GM21381 (cell line): Measurements from ENCODE around the gene TOGARAM2.

Experiments used
- ATAC-seq: cut with Tn5 transposase; IDR thresholded peaks from one replicate; pipeline ENCODE4 v1.9.1; 2021; ENCODE audit warnings: mild to moderate bottlenecking, moderate library complexity; ENCODE audit not compliant: unreplicated experiment

TOGARAM2 gene

GRCh38 chr2:28981016-28981441, at the start of gene TOGARAM2:
Gene TOGARAM2 (plus strand): TSS chr2:28981298. CDS start chr2:28994835, 13,537 bp downstream.
- no peak for ATAC-seq

GRCh38 chr2:28934769-28935168, 46.3 kb upstream of the TOGARAM2 start:
- ATAC-seq: no peak

GRCh38 chr2:28941008-28941407, 40.1 kb upstream of the TOGARAM2 start:
- no peak for ATAC-seq

DNA sequence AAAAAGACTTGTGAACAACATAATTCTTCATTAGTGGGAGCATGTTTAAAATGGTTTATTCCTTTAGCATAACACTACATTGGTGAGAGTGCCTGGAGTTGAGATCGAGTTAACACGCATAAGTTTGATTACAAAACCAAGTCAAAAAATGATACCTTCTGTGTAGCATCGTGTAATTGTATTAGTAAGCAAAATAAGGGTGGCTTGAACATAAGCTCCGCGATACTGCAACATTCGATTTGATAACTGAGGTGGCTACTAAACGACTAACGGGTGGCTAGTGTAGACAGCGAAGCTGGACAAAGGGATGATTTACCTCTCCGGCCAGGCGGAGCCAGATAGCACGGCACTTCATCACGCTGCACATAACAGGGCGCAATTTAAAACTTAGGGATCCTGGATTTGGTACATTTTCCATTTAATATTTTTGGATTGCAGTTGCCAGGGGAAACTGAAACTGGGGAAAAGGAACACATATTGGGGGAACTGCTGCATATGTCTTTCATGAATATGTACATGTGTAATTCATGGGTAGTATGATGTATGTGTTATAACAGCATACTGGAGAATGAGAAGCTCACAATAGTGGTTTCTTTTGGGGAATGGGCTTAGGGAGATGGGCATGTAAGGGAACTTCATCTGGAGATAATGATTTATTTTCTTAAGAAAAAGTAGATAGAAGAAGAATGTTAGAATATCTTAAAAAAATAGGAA, 36.4 kb upstream of the TOGARAM2 start:
- ATAC-seq: no peak

DNA sequence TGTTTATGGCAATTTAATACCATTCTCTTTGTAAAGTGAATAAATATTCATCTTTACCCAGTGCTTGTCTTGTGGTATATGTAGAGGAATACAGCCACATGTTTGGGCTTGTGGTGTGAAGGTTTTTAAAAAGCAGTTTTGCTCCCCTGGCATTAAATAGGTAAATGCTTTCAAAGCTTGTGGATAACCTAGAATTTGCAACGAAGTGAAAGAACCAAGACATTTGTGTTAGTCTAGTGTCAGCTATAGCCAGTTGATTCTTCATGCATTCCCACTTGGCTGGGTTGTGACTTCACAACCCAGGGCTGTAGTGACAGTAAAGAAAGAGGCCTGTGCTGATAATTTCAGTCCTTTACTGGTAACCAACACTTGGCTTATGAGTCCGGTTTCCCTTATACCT, 32.9 kb upstream of the TOGARAM2 start:
- ATAC-seq: no peak

DNA sequence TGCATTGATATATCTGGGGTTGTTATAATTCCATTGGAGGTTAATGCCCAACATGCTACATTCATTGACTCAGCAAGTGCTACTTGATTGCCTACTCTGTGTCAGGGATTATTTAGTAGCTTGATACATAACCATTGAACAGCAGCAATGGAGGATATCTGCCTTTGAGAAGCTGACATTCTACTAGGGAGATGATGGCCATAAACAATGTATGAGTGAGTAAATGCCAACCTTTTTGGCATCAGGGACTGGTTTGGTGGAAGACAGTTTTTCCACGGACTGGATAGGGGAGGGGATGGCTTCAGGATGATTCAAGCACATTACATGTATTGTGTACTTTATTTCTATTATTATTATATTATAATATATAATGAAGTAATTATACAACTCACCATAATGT, 31.9 kb upstream of the TOGARAM2 start:
- no peak for ATAC-seq

DNA sequence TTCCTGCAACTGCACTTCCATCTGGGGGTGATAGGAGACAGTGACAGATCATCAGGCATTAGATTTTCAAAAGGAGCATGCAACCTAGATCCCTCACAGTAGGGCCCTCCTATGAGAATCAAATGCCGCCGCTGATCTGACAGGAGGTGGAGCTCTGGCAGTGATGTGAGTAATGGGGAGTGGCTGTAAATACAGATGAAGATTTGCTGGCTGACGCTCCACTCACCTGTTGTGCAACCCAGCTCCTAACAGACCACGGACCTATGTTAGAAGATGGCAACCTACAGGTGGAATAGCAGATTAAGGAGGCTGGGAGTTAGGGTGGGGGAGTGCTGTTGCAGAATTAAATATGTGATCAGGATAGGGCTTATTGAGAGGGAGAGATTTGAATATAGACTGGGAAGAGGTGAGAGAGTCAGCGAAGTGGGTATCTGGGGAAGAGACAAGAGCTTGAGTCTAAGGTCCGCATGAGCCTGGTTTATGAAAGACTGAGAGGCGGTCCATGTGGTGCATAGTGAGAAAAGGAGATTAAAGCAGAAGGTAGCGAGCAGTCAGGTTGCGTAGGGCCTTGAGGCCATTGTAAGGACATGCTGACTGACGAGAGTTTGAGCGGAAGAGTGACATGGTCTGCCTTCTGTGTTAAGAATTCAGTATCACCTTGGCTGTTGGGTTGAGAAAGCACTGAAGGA, 31.3 kb upstream of the TOGARAM2 start:
- no peak for ATAC-seq

DNA sequence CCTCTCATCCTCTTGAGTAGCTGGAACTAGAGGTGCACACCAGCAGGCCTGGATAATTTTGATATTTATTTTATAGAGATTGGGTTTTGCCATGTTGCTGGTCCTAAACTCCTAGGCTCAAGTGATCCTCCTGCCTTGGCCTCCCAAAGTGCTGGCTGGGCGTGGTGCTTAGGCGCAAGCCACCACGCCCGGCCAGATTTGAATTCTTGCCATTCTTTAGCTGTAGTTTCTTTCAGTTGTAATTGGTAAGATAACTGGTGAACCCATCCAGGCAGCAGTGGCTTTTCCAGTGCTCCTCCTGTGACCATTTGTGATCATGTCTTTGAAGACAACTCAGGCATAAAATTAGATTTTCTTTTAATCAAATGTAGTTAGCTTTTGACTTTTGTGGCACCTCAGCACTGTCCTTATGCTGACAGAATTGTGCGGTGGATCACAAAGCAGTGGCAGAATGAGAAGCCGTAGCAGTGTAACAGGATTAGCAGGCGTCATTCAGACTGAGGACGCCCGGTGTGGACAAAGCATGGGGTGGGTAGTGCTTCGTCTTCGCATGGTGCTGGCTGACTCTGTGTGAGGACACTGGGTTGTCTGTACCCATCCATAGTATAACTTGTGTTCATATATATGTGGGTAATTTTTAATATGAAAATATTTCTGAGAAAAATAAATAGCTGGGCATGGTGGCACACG, 30.0 kb upstream of the TOGARAM2 start:
- no peak for ATAC-seq

DNA sequence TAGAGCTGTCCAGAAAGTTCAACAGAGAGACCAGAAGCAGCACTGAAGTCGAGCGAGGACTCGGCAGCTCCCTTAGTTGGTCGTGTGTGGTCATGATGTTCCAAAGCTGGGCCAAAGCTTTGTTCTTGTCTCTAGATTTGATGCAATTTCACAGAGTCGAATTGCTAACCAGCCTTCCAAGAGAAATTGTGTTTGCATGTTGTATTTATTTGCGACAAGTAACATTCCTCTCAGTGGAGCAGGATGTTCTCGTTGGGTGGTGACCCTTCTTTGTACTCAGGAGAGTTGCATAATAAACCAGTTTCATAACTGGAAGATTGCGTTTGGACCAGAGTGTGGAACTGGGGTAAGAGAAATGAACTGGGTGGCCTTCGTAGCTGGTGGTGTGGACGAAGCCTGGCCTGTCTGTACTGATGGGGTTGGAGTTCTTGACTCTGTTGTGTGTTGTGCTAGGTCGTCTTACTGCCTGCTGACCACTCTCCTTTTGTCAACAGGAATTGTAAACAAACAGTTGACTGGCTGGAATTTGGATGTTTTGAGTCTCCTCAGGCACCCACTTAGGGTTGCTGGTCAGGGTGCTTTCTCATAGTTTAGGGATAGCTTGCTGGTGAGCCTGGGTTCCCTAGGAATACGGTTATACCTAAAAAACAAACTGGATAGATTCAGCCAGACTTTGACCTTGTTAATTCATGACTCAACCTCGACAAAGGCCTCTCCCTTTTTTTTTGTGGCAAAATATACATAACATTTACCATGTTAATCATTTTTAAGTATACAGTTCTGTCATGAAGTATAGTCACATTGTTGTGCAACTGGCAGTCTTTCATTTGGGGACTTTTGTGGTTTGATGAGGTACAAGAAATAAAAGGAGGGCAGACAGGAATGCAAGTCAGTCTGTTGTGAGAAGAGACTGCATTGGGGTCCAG, 28.9 kb upstream of the TOGARAM2 start:
- no peak for ATAC-seq

DNA sequence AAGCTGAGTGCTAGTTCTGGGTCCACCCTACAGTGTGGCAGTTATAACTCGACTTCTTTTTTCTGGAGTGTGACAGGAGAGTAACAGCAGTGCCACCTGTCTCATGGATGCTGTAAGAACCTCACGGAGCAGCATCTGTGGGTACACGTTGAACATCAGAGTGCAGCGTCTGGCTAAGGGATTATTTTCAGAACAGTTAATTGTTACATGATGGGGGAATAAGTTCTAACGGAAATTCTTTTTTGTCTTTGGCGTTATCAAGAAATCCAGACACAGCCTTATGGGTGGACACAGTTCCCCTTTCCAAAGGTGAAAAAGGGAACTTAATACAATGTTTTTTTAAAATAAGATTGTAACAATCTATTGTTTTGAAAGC, 28.3 kb upstream of the TOGARAM2 start:
- no peak for ATAC-seq

GRCh38 chr2:28955467-28955866, 25.6 kb upstream of the TOGARAM2 start:
- no peak for ATAC-seq

DNA sequence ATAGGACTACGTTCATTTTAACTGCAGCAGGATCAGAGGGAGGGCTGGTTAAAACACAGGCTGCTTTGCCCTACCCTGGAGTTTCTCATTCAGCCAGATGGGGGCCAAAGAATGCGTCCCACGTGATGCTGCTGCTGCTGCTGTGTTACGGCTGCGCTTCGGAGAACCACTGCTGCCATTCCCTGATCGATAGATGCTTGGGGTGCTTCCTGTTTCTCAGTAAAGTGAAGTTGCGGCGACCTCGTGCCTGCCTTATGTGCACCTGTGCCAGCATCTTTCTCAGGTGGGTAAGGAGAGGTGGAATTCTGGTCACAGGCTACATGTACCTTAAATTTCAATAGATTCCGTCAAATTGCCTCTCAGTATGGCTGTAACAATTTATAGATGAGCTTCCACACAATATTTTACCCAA, 24.7 kb upstream of the TOGARAM2 start:
- no peak for ATAC-seq

DNA sequence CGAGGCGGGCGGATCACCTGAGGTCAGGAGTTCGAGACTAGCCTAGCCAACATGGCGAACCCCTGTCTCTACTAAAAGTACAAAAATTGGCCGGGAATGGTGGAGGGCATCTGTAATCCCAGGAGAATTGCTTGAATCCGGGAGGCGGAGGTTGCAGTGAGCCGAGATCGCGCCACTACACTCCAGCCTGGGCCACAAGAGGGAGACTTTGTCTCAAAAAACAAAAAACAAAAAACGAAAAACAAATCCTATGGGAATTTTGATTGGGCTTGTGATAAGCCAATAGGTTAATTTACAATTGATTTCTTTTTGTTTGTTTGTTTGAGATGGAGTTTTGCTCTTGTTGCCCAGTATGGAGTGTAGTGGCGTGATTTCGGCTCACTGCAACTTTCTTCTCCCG, 24.2 kb upstream of the TOGARAM2 start:
- ATAC-seq: no peak

GRCh38 chr2:28958689-28959088, 22.4 kb upstream of the TOGARAM2 start:
- no peak for ATAC-seq

DNA sequence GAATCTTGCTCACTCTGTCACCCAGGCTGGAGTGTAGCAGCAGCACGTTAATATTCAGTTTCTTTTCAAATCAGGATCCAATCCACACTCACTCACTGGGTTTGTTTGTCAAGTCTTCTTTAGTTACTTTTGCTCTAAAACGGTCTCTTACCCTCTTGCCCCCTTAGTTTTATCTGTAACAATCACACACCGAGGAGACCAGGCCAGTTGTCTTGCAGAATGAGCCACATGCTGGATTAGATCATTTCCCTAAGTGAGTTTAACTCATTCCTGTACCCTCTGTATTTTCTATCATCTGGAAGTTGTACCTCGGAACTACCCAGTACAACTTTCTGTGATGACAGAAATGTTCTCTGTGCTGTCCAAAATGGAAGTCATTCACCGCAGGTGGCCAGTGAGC, 20.7 kb upstream of the TOGARAM2 start:
- no peak for ATAC-seq

GRCh38 chr2:28962505-28962904, 18.6 kb upstream of the TOGARAM2 start:
- no peak for ATAC-seq

DNA sequence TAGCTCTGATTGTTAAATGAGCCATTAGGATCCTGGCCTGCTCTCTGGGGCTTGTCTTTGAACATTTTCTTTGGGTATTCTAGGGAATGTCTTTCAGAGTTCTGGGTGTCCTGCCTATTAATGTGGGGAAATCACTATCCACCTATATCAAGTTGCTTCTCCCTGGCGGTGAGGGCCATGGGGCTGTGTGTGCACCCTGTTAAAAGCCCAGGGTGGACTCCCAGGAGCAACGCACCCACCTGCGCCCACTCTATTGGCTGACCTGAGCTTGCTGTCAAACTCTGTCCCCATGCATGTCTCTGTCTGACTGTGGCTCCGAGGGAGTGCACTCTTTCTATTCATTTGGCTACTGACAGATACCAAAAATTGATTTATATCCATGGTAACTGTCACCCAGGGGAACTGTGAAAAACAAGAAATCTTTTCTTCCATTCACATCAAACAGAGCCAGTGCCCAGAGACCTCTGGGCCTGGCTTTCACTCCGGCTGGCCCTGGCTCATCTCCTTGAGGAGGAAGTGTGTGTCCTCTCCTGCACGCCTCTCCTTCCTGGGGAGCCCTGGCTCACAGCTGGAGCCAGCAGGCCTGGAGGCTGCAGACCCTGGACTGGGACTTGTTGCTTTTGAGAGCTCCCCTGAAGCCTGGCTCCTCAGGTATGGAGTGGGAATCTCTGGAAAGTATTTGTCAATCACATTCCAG, 10.5 kb upstream of the TOGARAM2 start:
- no peak for ATAC-seq

- no peak for ATAC-seq
Observed at GRCh38 chr2:28972778-28973335, 8.2 kb upstream of the TOGARAM2 start.

- no peak for ATAC-seq
Observed at GRCh38 chr2:28974252-28974651, 6.8 kb upstream of the TOGARAM2 start.

- no peak for ATAC-seq
Observed at GRCh38 chr2:28975671-28976070, 5.4 kb upstream of the TOGARAM2 start.
